ENCODE measurements around the gene SRSF4. TPM values are rescaled to one million over a fixed set of nuclear protein-coding genes. Genes with fewer than 3 reads are reported as not detected.
A peak's percentile ranks its signal among the peaks of the same experiment; 100 is the strongest.
"Not testable (repeated sequence)": the region's sequence is repeated elsewhere in the genome, so short reads cannot be mapped to it uniquely, and the experiment has no call there.

Gene SRSF4
- total RNA-seq, 1 donor from 2014 or later, result 145 TPM

- H3K27ac Mint-ChIP-seq, result no peak overlapping the region
- DNase-seq (ENCODE audit: low spot score), result no peak
- intact Hi-C loops (cut with micrococcal nuclease), result no loop called here
- H3K27me3 Mint-ChIP-seq (ENCODE audit: low read depth), result no peaks in the 10 kb centered on the region
- no peaks in the 10 kb centered on the region for H3K9me3 Mint-ChIP-seq
- H3K36me3 Mint-ChIP-seq (ENCODE audit: low read depth), result peaks cover 89% of the 10 kb centered on the region
- no peaks in the 10 kb centered on the region for H3K4me1 Mint-ChIP-seq (ENCODE audit: low read depth)
- no peak overlapping the region for H3K4me3 Mint-ChIP-seq (ENCODE audit: low read depth)
Measured at GRCh38 chr1:29148656-29149491, 32.8 kb downstream of the SRSF4 start.

- no peaks in the 10 kb centered on the region for H3K27me3 Mint-ChIP-seq (ENCODE audit: low read depth)
- no peak for DNase-seq (ENCODE audit: low spot score)
- peaks cover 76% of the 10 kb centered on the region for H3K36me3 Mint-ChIP-seq (ENCODE audit: low read depth)
- H3K27ac Mint-ChIP-seq, result peak overlapping the region; percentile 9
- H3K9me3 Mint-ChIP-seq, result no peaks in the 10 kb centered on the region
- no peak overlapping the region for H3K4me3 Mint-ChIP-seq (ENCODE audit: low read depth)
- H3K4me1 Mint-ChIP-seq (ENCODE audit: low read depth), result no peaks in the 10 kb centered on the region
- intact Hi-C loops (cut with micrococcal nuclease), result no loop called here
Measured at GRCh38 chr1:29145739-29146437, 35.8 kb downstream of the SRSF4 start.

DNA sequence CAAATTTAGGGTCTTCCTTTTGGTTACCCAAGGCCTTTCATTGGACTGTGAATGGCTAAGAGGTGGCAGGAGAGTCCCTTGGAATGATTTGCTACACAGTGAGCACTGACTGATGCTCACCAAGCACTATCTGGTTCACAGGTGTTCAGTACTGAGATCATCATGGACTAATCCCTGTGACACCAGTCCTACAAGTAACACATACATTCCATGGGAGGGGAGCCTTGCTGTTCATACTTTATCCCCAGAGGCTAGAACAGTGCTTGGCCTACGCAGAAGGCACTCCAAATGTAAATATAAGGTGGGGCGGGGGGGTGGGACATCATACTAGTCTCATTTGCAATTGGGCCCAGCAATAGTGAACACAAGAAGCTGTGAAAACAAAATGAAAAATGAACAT, 37.5 kb downstream of the SRSF4 start:
- H3K27ac Mint-ChIP-seq, result no peak overlapping the region

DNA sequence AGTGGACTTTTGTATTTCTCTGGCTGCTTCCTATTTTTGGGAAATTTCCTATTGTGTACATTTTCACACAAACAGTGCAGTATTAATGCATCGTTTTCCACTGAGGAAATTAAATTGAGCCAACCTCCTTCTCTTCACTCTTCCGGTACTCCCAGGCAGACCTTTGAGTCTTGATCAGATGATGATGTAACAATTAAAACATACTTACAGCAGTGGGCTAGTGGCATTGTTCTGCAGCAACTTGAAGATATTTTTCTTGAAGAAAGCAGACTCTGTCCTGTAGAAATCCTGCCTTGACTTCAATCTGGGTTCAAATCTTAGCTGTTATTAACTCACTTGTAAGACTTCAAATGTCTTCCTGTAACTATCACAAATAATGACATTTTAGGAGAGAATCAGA, 39.0 kb downstream of the SRSF4 start:
- Mint-ChIP-seq H3K36me3 (ENCODE audit: low read depth) (peaks cover 44% of the 10 kb centered on the region), H3K27ac (peak overlapping the region; percentile 18), H3K4me1 (ENCODE audit: low read depth) (no peaks in the 10 kb centered on the region), H3K9me3 (no peaks in the 10 kb centered on the region), H3K4me3 (ENCODE audit: low read depth) (no peak overlapping the region), H3K27me3 (ENCODE audit: low read depth) (no peaks in the 10 kb centered on the region)
- no peak for DNase-seq (ENCODE audit: low spot score)
- intact Hi-C loops (cut with micrococcal nuclease), result no loop called here

More for the DNA sequence above, 37.5 kb downstream of the SRSF4 start:
- no peak for DNase-seq (ENCODE audit: low spot score)
- H3K27me3 Mint-ChIP-seq (ENCODE audit: low read depth), result no peaks in the 10 kb centered on the region
- no peak overlapping the region for H3K4me3 Mint-ChIP-seq (ENCODE audit: low read depth)
- intact Hi-C loops (cut with micrococcal nuclease), result no loop called here
- H3K4me1 Mint-ChIP-seq (ENCODE audit: low read depth), result no peaks in the 10 kb centered on the region
- no peaks in the 10 kb centered on the region for H3K9me3 Mint-ChIP-seq
- peaks cover 59% of the 10 kb centered on the region for H3K36me3 Mint-ChIP-seq (ENCODE audit: low read depth)

DNA sequence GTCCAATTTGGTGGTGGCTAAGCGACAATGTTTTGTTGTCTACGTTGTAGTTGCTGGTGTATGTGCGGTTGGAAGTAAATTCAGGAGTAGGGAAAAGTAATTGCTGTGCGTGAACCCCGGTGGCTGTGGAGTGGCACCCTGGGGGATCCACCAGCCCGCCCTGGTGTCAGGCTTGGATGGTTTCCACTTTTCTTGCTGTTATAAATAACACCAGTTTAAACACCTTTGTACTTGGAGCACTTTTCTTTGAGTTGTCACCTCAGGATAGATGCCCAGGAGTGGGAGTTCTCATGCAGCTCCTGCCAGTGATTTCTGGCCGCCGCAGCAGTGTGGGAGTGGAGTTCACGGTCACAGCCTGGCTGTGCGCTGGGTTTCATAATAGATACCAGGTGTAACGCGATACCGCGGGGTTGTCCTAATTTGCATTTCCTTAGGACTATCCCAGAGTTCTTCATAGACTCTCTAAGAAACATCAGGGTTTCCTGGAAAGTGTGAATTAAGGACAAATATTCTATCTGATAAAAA, 45.2 kb downstream of the SRSF4 start:
- peaks cover 2% of the 10 kb centered on the region for H3K4me1 Mint-ChIP-seq (ENCODE audit: low read depth)
- no peaks in the 10 kb centered on the region for H3K36me3 Mint-ChIP-seq (ENCODE audit: low read depth)
- intact Hi-C loops (cut with micrococcal nuclease), result no loop called here
- H3K9me3 Mint-ChIP-seq, result no peaks in the 10 kb centered on the region
- H3K4me3 Mint-ChIP-seq (ENCODE audit: low read depth), result no peak overlapping the region
- H3K27ac Mint-ChIP-seq, result no peak overlapping the region
- H3K27me3 Mint-ChIP-seq (ENCODE audit: low read depth), result peaks cover 3% of the 10 kb centered on the region
- DNase-seq (ENCODE audit: low spot score), result no peak

DNA sequence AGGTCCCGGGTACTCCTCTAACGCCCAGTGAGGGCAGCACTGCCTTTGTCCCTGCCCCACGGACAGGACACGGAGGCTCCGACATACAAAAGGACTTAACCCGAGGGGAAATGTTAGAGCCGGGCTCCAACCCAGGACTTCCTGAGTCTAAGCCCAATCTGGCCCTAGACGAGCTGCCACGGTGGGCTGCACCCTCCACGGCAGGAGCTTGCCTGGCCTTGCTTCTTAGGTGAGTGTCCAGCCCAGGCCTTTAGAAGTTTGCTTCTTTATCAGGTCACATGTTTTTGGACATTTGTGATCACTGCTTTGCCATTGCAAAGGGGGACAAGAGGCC, 47.0 kb downstream of the SRSF4 start:
- Mint-ChIP-seq H3K4me3 (ENCODE audit: low read depth) (no peak overlapping the region), H3K36me3 (ENCODE audit: low read depth) (no peaks in the 10 kb centered on the region), H3K9me3 (no peaks in the 10 kb centered on the region), H3K27ac (no peak overlapping the region), H3K4me1 (ENCODE audit: low read depth) (peaks cover 2% of the 10 kb centered on the region), H3K27me3 (ENCODE audit: low read depth) (peaks cover 5% of the 10 kb centered on the region)
- no peak for DNase-seq (ENCODE audit: low spot score)
- intact Hi-C loops (cut with micrococcal nuclease), result no loop called here

DNA sequence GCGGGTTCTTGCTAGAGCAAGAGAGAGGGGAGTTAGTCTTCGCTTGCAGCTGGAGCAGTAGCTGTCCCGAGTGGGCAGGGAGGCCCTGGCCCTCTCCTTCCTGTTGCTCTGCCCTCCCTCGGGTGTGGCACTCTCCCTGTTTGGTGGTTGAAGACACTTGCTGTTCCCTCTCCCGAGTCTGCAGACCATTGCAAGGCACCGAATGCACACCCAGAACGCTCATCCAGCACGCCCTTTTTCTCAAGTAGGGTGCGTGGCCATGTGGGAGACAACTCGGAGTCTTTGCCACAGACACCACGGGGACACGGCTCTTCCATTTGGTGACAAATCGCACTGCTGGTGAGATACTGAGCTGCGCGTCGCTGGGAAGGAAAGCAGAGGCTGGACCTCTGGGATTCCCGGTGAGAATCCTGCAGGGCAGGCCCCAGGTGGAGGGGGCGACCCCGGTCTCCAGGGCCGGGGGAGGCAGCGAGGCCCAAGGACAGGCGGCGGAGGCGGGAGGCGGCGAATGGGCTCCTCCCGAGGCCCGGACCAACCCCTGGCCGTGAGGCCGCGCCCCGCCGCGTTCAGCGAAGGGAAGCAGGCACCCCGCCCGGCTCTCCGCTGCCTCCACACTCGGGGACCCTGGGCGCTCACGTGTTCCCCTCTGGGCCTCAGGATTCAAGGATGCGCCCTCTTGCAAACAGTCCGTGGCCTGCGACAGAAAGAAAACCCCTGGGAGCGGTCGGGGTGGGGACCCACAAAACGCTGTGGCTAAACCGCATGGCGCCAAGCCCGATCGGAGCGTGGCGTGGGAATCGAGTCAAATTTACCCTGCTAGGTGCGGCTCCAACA, 47.6 kb downstream of the SRSF4 start:
- intact Hi-C loops (cut with micrococcal nuclease), result no loop called here
- no peak overlapping the region for H3K4me3 Mint-ChIP-seq (ENCODE audit: low read depth)
- no peak for DNase-seq (ENCODE audit: low spot score)
- peaks cover 5% of the 10 kb centered on the region for H3K27me3 Mint-ChIP-seq (ENCODE audit: low read depth)
- H3K4me1 Mint-ChIP-seq (ENCODE audit: low read depth), result peaks cover 2% of the 10 kb centered on the region
- no peaks in the 10 kb centered on the region for H3K36me3 Mint-ChIP-seq (ENCODE audit: low read depth)
- H3K9me3 Mint-ChIP-seq, result no peaks in the 10 kb centered on the region
- no peak overlapping the region for H3K27ac Mint-ChIP-seq

DNA sequence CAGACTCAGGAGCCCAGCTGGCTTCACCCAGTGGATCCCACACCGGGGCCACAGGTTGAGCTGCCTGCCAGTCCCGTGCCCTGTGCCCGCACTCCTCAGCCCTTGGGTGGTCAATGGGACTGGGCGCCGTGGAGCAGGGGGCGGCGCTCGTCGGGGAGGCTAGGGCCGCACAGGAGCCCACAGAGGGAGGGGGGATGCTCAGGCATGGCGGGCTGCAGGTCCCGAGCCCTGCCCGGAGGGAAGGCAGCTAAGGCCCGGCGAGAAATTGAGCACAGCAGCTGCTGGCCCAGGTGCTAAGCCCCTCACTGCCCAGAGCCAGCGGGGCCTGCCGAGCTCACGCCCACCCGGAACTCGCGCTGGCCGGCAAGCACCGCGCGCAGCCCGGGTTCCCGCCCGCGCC, 50.6 kb downstream of the SRSF4 start:
- DNase-seq (ENCODE audit: low spot score); H3K4me1 Mint-ChIP-seq (ENCODE audit: low read depth); H3K36me3 Mint-ChIP-seq (ENCODE audit: low read depth); H3K4me3 Mint-ChIP-seq (ENCODE audit: low read depth); H3K27ac Mint-ChIP-seq; intact Hi-C loops (cut with micrococcal nuclease); H3K27me3 Mint-ChIP-seq (ENCODE audit: low read depth); H3K9me3 Mint-ChIP-seq: not testable (repeated sequence)

- no peaks in the 10 kb centered on the region for H3K9me3 Mint-ChIP-seq
- DNase-seq (ENCODE audit: low spot score), result no peak
- peaks cover 17% of the 10 kb centered on the region for H3K27me3 Mint-ChIP-seq (ENCODE audit: low read depth)
- H3K36me3 Mint-ChIP-seq (ENCODE audit: low read depth), result no peaks in the 10 kb centered on the region
- no peak overlapping the region for H3K4me3 Mint-ChIP-seq (ENCODE audit: low read depth)
- peaks cover 2% of the 10 kb centered on the region for H3K4me1 Mint-ChIP-seq (ENCODE audit: low read depth)
- no peak overlapping the region for H3K27ac Mint-ChIP-seq
- intact Hi-C loops (cut with micrococcal nuclease), result loop anchor here (10.0 kb wide), 1 partner anchor 215 kb away; the partner anchor contains the start of gene EPB41
Measured at GRCh38 chr1:29129916-29130315, 51.8 kb downstream of the SRSF4 start.

DNA sequence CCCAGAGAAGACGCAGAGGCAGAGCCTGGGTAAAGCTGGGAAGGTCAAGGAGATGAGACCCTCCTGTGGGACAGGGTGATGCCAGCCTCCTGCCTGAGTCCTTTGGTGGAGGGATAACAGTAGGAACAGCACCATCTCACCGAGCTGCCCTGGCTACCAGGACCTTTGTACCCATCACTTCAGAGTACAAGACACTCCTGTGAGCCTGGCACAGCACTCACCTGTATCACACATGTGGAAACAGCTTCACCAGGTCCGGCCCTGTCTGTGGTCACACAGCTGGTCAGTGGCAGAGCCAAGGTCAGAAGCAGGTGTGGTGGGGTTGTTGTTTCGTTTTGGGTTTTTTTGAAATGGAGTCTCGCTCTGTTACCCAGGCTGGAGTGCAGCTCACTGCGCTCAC, 53.0 kb downstream of the SRSF4 start:
- H3K4me3 Mint-ChIP-seq (ENCODE audit: low read depth), result no peak overlapping the region
- intact Hi-C loops (cut with micrococcal nuclease), result loop anchor here (10.0 kb wide), 1 partner anchor 214 kb away; the partner anchor contains the start of gene EPB41
- no peak for DNase-seq (ENCODE audit: low spot score)
- no peak overlapping the region for H3K27ac Mint-ChIP-seq
- no peaks in the 10 kb centered on the region for H3K9me3 Mint-ChIP-seq
- H3K4me1 Mint-ChIP-seq (ENCODE audit: low read depth), result no peaks in the 10 kb centered on the region
- H3K36me3 Mint-ChIP-seq (ENCODE audit: low read depth), result no peaks in the 10 kb centered on the region
- H3K27me3 Mint-ChIP-seq (ENCODE audit: low read depth), result peaks cover 16% of the 10 kb centered on the region

DNA sequence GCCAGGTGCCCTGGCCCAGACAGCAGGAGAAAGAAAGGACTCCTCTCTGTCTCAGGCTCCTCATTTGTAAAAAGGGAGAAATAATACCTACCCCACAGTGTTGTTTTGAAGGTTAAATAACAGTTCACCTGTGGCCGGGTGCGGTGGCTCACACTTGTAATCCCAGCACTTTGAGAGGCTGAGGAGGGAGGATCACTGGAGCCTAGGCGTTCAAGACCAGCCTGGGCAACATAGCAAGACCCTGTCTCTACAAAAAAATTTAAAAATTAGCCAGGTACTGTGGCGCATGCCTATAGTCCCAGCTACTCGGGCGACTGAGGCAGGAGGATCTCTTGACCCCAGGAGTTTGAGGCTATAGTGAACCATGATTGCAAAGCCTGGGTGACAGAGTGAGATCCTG, 55.5 kb downstream of the SRSF4 start:
- no peaks in the 10 kb centered on the region for H3K9me3 Mint-ChIP-seq
- no peaks in the 10 kb centered on the region for H3K4me1 Mint-ChIP-seq (ENCODE audit: low read depth)
- H3K27ac Mint-ChIP-seq, result no peak overlapping the region
- H3K36me3 Mint-ChIP-seq (ENCODE audit: low read depth), result no peaks in the 10 kb centered on the region
- intact Hi-C loops (cut with micrococcal nuclease), result loop anchor here (10.0 kb wide), 1 partner anchor 211 kb away; the partner anchor contains the start of gene EPB41
- no peak for DNase-seq (ENCODE audit: low spot score)
- peaks cover 21% of the 10 kb centered on the region for H3K27me3 Mint-ChIP-seq (ENCODE audit: low read depth)
- peak overlapping the region; percentile 63 for H3K4me3 Mint-ChIP-seq (ENCODE audit: low read depth)

- intact Hi-C loops (cut with micrococcal nuclease), result loop anchor here (10.0 kb wide), 1 partner anchor 211 kb away; the partner anchor contains the start of gene EPB41
- H3K4me1 Mint-ChIP-seq (ENCODE audit: low read depth), result no peaks in the 10 kb centered on the region
- DNase-seq (ENCODE audit: low spot score), result no peak
- H3K9me3 Mint-ChIP-seq, result no peaks in the 10 kb centered on the region
- peak overlapping the region; percentile 63 for H3K4me3 Mint-ChIP-seq (ENCODE audit: low read depth)
- H3K27me3 Mint-ChIP-seq (ENCODE audit: low read depth), result peaks cover 24% of the 10 kb centered on the region
- no peaks in the 10 kb centered on the region for H3K36me3 Mint-ChIP-seq (ENCODE audit: low read depth)
- no peak overlapping the region for H3K27ac Mint-ChIP-seq
Measured at GRCh38 chr1:29125788-29126187, 55.9 kb downstream of the SRSF4 start.
